NCI-H1417 (cell line): Measurements from ENCODE around the gene SPECC1.
"Not testable (repeated sequence)": the region's sequence is repeated elsewhere in the genome, so short reads cannot be mapped to it uniquely, and the experiment has no call there.

Experiments used
- DNase-seq, 3 experiments: peaks; one replicate each; lab custom pipeline; 2025; lab: John Stamatoyannopoulos, UW

Gene SPECC1

GRCh38 chr17:20173091-20173490 is 163.9 kb downstream of the SPECC1 start:
- no peak for DNase-seq

DNA sequence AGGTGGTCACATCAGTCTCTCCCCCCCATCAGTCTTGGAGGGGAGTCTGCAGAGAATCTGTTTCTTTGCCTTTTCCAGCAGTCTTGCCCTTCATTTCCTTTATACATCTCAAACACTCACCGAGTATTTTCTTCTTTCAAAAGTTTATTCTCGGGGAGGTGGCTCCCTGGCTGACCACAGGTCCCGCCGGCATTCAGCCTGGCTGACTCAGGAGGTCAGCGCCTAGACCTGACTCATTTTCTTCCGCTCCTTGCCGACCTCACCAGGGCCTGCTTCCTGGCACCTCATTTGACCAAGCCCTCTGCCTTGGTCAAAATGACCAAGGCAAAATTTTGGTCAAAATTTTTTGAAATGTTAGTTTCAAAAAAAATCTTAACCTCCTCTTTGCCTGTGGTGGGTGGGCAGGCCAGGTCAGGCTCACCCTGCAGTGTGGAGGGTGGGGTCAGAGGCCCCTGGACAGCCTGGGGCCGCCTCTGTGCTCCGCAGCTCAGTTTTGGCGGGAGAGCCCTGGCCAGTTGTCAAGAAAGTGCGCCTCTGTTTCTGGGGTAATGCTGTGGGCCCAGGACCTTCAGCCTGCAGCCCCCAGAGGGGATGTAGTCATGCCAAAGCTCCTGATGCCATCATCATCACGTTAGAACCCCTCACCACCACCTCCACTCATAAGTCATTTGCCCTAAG is 165.6 kb downstream of the SPECC1 start:
- no peak for DNase-seq

DNA sequence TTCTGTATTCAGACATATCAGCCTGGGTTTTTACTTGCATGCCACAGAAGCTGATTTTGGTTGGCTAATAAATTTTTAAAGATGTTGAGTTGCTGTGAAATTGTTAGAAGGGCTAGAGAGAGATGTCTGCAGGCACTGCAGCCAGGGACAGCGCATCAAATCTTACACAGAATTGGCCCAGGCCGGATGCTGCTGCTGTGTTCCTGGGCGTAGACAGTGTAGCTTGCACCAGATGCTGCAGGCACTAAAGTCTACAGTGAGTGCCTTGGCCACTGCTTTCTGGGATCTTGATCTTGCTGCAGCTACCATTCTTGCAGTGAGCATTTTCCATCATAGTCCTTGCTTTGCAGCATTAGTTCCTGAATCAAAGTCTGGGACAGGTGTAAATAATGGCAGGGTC is 169.9 kb downstream of the SPECC1 start:
- no peak for DNase-seq

DNA sequence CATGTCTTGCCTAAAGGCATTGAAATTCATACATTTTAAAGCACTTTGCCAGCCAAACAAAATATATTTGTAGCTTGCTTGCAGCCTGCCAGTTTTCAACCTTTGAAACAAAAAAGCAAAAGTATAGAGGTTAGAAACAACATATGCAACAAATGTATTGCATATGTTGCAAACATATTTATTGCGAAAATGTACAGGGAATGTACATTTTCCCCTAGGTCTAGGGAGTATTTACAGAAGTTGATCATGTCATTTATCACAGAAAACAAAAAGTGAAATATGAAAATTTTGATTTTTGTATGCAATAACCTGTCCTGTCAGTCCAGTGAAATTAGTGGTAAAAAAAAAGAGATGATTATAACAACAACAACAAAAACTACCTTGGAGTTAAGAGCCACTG is 171.5 kb downstream of the SPECC1 start:
- DNase-seq, result no peak

DNA sequence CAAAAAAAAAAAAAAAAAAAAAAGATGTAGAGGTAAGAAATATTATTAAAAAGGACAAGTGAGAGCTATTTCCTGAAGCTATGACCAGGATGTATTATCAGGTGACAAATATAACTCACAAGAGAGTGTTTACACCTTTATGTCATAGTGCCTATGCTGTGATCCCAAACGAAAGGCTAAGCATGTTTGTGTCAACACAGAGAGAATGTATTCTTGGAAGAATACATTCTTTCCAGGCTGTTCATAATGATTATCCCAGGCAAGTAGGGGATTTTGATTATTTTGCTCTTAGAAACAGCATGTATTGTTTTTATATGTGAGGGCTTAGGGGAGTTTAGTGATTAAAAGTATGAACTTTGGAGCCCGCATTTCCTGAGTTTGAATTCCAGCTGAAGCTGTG is 175.0 kb downstream of the SPECC1 start:
- DNase-seq, result no peak

- DNase-seq, result no peak
These were observed 175.9 kb downstream of the SPECC1 start for GRCh38 chr17:20184977-20185619.

- DNase-seq, result no peak
These were observed 177.9 kb downstream of the SPECC1 start for GRCh38 chr17:20187049-20187448.

DNA sequence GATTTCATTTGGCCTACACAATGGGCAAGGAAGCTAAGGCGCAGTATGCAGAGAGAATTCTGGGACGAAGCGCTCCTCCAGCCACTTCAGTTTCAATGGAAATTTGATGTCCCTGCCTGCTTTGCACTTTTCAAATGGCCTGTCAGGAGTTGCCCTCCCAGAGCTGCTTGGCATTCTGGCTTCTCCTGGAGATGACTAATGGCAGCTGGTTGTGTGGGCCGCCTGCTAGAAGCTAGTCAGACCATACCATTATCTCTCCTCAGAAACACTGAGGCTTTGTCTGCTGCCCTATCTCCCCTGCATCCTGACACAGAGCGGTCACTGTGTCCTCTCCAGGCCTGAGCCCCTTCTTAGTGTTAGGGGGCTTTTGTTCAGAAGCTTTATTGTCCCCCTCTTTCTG is 180.1 kb downstream of the SPECC1 start:
- DNase-seq, result peak in 1 of 3 experiments; percentile 1

- DNase-seq, result no peak
These were observed 180.8 kb downstream of the SPECC1 start for GRCh38 chr17:20189979-20190378.

- DNase-seq, result no peak
These were observed 181.4 kb downstream of the SPECC1 start for GRCh38 chr17:20190605-20191004.

DNA sequence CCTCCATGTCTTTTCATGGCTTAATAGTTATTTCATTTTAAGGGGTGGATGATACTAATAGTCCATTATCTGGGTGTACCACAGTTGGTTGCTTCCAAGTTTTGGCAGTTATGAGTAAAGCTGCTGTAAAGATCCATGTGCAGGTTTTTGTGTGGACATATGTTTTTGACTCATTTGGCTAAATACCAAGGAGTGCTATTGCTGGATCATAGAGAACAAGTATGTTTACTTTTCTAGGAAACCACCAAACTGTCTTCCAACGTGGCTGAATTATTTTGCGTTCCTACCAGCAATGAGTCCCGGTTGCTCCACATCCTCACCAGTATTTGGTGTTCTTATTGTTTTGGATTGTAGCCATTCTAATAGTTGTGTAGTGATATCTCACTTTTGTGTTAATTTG is 181.9 kb downstream of the SPECC1 start:
- DNase-seq, result no peak

- DNase-seq, result not testable (repeated sequence)
These were observed 187.1 kb downstream of the SPECC1 start for GRCh38 chr17:20196286-20196685.

- DNase-seq, result no peak
These were observed 188.2 kb downstream of the SPECC1 start for GRCh38 chr17:20197272-20197926.

DNA sequence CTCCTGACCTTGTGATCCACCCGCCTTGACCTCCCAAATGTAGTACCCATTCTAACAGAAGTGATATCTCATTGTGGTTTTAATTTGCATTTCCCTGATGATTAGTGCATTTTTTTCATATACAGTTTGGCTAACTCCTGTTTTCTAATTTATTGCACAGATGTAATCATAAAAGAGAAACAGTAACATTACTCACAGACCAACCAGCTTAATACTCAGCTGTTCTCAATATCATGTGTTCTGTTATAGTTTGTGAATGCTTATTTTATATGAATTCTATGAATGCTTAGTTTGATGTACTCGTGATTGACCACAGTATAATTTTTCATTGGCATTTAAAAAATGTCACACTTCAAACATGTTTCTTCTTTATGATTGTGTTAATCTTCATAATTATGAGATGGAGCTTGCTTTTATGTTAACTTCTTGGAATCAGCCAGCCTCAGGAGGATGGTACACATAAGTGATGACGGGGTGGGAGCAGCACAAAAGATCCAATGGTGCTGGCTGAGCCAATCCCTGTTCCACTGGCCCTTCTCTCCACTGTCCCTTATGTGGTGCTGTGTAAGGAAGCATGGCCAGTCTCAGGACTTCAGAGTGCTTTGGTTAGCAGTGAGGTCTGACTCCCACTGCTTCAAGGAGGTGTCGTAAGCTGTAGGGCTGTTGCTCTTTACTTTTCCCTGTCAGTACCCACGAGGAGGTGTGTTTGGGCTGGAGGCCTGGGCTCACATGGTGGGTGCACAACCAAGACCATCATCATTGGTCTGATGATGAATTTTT is 191.0 kb downstream of the SPECC1 start:
- DNase-seq, result no peak

DNA sequence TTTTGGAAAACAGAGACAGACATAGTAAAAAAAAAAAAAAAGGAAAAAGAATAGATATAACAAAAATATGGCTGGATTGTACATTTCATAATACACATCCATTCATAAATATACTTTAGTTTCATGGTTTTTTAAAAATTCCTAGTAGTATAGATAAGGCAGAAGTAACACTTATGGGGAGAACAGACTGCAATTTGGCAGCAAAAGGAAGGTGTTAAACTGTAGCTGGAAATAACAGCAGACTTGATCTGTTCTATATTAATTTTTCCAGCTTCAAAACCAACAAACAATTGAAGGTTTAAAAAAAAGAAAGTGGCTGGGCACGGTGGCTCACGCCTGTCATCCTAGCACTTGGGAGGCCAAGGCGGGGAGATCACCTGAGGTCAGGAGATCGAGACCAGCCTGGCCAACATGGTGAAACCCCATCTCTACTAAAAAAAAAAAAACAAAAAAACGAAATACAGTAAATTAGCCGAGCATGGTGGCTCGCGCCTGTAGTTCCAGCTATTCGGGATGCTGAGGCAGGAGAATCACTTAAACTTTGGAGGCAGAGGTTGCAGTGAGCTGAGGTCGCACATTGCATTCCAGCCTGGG is 191.8 kb downstream of the SPECC1 start:
- DNase-seq, result no peak

DNA sequence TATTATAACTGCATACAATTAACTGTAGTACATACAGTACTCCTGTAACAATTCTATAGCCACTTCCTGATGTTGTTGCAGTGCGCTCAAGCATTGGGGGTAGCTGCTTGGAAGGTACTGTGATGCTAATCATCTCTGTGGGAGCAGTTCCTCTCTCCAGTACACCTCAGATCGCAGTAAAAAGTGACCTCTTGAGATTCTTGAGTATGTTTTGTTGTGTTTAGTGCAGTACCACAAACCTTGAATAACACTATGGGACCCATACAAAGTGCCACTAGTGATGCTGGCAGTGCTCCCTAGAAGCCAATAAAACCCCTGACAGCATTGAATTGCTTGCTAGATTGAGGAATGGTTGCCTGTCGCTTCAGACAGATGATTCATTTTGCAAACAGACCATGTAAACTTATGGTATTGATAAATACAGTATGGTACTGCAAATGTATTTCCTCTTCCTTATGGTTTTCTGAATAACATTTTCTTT is 193.0 kb downstream of the SPECC1 start:
- peak in 2 of 3 experiments; percentile 22 to 37 for DNase-seq

- no peak for DNase-seq
These were observed 193.9 kb downstream of the SPECC1 start for GRCh38 chr17:20203018-20203417.

GRCh38 chr17:20203761-20204263 is 194.7 kb downstream of the SPECC1 start:
- DNase-seq, result no peak

DNA sequence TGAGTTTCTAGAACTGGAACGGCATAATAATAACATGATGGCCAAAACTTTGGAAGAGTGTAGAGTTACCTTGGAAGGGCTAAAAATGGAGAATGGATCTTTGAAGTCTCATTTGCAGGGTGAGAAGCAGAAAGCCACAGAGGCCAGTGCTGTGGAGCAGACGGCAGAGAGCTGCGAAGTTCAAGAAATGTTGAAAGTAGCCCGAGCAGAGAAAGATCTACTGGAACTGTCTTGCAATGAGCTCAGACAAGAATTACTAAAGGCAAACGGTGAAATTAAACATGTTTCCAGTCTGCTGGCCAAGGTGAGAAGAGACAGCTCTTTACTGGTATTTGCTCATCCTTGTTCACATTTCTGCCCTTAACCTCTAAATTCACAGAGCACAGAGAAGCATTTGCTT is 196.4 kb downstream of the SPECC1 start:
- no peak for DNase-seq

GRCh38 chr17:20206068-20206467 is 196.9 kb downstream of the SPECC1 start:
- no peak for DNase-seq

GRCh38 chr17:20206591-20206990 is 197.4 kb downstream of the SPECC1 start:
- DNase-seq, result no peak
